HG03045 (cell line): ENCODE results near the gene TBXA2R.

Source experiments
- ATAC-seq: cut with Tn5 transposase; IDR thresholded peaks from one replicate; pipeline ENCODE4 v1.9.1; 2021; ENCODE audit warnings: mild to moderate bottlenecking, moderate library complexity; ENCODE audit not compliant: unreplicated experiment

Gene TBXA2R

GRCh38 chr19:3607303-3608078, 816 bp upstream of the TBXA2R start:
- no peak for ATAC-seq

GRCh38 chr19:3606174-3606689, 443 bp downstream of the TBXA2R start:
- ATAC-seq = no peak

DNA sequence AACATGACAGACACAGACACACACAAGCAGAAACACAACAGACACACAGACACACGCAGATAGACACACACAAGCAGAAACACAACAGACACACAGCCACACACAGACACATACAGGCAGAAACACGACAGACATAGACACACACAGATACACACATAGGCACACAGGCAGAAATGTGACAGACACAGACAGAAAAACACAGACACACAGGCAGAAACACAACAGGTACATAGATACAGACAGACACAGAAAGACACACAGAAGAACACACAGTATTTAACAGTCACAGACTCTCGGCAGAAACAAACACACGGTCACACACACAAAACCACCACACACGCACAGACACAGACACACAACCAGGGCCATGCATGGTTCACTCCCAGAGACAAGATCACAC, 905 bp downstream of the TBXA2R start:
- no peak for ATAC-seq

- no peak for ATAC-seq
Observed at GRCh38 chr19:3605361-3605760, 1.3 kb downstream of the TBXA2R start.

DNA sequence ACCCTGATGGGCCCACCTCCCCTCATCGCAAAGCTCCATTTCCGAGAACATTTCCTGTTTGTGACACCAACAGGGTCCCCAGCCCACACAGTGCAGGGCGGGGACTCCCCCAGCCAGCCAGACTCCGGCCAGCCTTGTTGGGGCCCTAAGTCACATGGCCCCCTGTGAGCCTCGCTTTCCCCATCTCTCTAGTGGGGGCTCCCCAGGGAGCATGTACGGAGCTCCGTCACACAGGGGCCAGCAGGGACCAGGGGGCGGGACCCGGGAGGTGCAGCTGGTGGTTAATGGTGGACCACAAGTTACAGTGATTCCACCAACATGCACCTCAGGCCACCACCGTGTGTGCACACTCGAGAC, 1.7 kb downstream of the TBXA2R start:
- no peak for ATAC-seq

DNA sequence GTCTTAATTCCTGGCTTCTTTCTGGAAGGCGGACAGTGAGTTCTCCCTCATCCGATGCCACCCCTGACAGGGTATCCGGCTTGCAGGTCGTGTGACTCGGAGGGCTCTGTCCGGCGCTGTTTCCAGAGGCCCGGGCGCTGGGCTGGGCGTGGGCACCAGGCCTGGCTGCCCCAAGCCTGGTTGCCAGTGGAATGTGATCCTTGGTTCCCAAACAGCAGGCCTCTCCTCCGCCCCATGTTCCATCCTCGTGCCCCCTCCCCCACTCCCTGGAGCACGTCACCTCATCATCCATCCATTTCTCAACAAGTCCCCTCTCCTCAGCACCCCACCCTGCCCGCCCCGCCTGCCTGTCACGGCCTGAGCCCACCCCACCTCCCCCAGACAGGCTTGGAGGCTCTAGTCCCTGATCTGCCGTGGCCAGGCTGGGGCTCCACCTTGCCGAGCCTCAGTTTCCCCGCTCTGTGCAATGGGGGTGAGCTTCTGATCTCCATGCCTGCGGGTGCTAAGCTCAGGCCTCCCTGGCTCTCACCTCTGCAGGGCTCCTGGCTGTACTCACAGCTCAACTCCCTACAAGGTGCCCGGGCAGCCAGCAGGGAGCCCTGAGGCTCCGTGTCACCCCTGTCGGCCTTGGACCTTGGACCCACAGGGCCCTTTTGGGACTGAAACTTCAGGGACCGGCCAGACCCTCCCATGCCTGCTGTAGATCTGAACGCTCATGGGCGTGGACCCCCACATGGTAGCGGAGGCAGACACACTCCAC, 2.3 kb downstream of the TBXA2R start:
- ATAC-seq = no peak

- no peak for ATAC-seq
Observed at GRCh38 chr19:3603121-3603811, 3.4 kb downstream of the TBXA2R start.

DNA sequence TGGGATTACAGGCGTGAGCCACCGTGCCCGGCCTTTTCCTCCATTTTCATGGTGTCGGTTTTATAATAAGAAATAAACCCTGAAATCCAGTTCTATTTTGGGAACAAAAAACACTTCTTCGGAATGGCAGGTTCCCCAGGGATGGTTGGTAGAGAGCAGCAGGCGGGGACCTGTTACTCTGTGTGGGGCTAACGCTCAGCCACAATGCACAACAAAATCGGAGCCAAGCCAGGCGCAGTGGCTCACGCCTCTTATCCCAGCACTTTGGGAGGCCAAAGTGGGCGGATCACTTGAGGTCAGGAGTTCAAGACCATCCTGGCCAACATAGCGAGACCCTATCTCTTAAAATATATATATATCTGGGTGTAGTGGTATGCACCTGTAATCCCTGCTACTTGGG, 5.7 kb downstream of the TBXA2R start:
- no peak for ATAC-seq

GRCh38 chr19:3599776-3600187, 6.9 kb downstream of the TBXA2R start:
- no peak for ATAC-seq

DNA sequence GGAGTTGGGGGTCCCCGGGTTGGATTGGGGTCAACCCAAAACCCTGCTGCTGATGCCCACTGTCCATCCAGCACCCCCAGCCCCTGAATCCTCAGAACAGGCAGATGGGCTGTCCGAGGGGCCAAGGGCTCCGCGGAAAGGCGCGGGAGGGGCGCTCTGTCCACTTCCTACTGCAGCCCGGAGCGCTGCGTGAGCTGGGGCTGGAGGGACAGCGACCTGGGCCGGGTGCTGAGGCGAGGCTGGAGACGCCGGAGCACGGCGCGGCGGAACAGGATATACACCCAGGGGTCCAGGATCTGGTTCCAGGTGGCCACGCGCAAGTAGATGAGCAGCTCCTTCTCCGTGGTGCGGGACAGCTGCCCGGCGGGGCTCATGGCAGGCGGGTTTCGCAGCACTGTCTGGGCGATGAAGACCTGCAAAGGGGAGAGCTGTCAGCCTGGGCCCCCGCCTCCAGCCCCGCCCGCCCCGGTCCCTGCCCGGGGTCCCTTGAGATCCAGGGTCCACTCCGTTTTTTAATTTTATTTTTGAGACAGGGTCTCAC, 11.1 kb downstream of the TBXA2R start:
- ATAC-seq = no peak

DNA sequence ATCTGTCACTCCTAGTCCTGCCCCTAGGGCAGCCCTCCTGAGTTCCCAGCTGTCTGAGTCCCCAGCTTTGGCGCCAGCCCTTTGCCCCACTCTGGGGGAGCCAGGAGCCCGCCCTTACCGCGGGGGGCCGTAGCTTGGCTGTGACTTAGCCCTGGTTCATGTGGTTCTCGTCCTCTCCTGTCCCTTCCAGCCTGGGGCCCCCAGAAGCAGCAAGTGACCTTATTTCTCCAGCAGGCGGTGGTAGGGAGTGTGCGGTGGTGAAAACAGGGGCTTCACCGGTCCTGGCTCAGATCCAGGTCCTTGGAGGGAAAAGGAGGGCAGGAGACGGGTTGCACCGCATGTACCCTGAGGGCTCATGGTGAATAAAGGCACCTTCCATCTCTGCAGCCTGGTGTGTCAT, 13.5 kb downstream of the TBXA2R start:
- ATAC-seq = no peak

GRCh38 chr19:3591876-3592613, 14.6 kb downstream of the TBXA2R start:
- no peak for ATAC-seq

DNA sequence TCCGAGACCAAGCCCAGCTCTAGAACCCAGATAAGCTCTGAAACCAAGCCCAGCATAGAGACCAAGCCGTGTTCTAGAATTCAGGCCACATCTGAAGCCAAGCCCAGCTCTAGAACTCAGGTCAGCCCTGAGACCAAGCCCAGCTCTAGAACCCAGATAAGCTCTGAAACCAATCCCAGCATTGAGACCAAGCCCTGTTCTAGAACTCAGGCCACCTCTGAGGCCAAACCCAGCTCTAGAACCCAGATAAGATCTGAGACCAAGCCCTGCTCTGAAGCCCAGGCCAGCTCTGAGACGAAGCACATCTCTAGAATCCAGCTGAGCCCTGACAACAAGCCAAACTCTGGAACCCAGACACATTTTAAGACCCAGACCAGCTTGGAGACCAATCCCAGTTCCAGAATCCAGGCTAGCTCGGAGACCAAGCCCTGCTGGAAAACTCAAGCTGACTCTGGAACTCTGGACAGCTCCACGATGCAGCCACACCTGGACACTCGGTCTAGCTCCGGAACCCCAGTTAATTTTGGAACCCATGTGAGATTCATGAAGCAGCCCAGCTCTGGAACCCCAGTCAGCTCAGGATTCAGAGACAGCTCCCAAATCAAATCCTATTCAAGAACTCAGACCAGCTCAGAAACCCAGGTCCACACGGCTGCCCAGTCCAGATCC, 15.6 kb downstream of the TBXA2R start:
- no peak for ATAC-seq

- ATAC-seq = no peak
Observed at GRCh38 chr19:3589949-3590348, 16.7 kb downstream of the TBXA2R start.

GRCh38 chr19:3589439-3589838, 17.2 kb downstream of the TBXA2R start:
- ATAC-seq = no peak

- no peak for ATAC-seq
Observed at GRCh38 chr19:3586707-3587346, 19.8 kb downstream of the TBXA2R start.

DNA sequence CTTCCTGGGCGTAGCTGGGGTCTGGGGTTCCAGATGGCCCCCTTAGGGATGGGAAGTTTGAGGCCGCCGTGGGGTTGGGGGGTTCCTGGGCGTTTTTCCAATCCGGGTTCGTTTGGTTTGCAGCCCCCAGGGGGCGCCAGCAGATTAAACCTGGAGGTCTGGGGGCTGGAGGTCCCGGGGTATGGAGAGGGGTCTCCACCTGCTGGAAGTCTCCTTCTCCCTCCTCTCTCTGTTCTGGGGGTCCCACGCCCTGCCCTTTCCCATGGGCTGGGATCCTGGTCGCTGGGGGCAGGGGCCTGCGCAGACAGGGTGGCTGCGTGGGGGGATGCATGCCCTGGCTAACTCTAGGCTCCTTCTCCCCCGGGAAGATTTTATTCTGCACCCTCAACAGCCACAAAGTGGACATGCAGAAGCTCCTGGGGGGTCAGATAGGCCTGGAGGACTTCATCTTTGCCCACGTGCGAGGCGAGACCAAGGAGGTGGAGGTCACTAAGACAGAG, 20.5 kb downstream of the TBXA2R start:
- no peak for ATAC-seq

DNA sequence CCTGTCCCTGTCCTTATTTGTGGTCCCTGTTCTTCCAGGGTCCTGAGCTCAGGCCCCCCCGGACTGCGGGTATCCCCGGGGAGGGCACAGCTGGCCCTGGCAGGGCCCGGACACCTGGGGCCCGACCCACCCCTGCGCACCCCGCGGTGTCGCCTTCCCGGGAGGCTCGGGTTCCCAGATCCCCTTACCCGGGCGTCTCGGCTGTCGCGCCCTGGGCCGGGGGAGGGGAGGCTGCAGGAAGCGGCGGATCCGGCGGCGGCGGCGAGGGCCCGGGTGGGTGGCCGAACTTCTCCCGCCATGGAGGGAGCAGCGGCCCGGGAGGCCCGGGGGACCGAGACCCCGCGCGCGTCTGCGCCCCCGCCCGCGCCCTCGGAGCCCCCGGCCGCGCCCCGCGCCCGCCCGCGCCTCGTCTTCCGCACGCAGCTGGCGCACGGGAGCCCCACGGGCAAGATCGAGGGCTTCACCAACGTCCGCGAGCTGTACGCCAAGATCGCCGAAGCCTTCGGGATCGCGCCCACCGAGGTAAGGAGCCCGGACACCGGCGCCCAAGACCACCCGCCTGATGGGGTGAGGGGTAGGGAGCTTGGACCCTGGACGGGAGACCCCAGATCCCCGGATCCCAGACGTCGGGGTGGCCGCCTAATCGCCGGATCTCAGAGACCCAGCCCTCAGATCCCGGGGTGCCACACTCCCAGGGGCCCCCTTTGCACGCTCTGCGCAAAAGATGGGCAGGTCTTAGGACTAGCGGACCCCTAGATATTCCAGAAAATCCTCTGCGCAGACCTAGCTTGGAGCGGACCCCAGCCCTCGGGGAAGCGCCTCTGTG, 21.2 kb downstream of the TBXA2R start, which contains the start of gene GIPC3:
Gene GIPC3, plus strand, starts transcription at position 178 of the 826 bp plus-strand sequence. Its CDS starts 120 bp downstream, at position 298.
- ATAC-seq = no peak
